Activated CD4-positive, alpha-beta T cell treated with anti-CD3 and anti-CD28 coated beads, Interleukin-2, amount 50 U/mL, for 24 hours (primary cell): ENCODE data around the gene AIFM3.

ENCODE experiments used
- DNase-seq, 2 donors: peaks; one replicate each; pipeline ENCODE4 v3.0.0-alpha.2; 2020; ENCODE audit warnings: low read depth in 1 of 2, low spot score in 1 of 2

AIFM3 gene

DNA sequence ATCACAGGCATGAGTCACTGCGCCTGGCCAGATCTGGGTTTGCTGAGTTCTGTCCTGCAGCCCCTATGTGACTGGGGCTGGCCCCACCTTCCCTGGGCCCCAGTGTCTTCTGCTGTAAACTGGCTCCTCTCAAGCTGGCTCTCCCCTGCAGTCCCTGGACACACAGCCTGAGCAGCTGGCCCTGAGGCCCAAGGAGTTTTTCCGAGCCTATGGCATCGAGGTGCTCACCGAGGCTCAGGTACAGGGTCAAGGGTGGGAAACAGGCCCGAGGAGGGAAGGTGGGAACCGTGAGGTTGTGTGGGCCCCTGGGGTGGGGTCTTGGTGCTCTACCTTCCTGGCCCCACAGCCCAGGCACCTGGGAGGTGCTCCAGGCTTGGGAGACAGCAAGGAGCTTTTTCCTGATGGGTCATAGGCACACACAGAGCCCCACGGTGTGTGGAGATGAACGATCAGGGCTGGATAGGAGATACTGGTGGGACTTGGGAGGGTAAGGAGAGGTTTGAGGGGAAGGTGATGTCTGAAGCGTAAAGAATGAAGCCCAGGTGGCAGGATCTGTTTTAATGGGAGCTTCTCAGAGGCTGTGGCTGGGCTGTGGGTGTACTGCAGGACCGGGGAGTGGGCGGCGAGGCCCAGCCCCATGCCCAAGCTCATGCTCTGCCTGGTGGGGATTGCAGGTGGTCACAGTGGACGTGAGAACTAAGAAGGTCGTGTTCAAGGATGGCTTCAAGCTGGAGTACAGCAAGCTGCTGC is 8.7 kb downstream of the AIFM3 start:
- DNase-seq = no peak

- DNase-seq = no peak
Measured at GRCh38 chr22:20976291-20976877, 9.3 kb downstream of the AIFM3 start.

DNA sequence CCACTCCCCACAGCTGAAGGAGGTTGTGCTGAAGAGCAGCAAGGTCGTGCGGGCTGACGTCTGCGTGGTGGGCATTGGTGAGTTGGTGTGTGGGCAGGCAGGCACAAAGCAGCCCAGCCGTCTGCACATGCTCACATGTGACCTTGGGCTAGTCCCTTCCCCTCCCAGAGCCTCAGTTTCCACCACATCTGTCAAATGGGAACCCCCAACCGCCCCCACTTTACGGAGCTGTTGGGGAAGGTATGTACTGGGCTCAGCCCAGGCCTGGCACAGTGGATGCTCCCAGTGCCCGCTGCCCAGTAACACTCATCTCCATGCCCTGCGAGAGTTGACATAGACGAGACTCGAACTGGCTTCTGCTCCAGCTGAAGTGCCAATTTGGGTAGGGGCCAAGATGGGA is 10.0 kb downstream of the AIFM3 start:
- DNase-seq = no peak

DNA sequence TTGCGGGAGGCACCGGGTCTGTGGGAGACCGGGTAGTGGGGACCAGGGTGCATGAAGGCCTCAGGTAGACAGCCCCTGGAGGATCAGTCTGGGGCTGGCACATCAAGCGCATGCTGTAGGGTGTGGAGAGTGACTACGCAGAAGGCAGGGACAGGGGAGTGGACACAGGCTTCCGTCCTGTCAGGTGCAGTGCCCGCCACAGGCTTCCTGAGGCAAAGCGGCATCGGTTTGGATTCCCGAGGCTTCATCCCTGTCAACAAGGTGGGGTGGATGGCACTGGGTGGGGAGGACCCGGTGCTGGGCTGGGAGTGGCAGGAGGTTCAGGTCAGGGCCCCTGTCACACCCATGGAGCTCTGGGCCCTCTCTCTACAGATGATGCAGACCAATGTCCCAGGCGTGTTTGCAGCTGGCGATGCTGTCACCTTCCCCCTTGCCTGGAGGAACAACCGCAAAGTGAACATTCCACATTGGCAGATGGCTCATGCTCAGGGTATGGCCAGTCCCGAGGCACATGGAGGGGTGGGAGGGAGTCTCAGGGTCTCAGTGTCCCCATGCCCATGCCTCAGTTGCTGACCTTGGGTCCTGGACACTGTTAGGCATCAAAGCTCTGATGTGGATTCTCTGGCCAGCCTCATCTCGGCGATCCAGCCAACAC is 10.6 kb downstream of the AIFM3 start:
- no peak for DNase-seq

- no peak for DNase-seq
Measured at GRCh38 chr22:20978419-20978818, 11.4 kb downstream of the AIFM3 start.

DNA sequence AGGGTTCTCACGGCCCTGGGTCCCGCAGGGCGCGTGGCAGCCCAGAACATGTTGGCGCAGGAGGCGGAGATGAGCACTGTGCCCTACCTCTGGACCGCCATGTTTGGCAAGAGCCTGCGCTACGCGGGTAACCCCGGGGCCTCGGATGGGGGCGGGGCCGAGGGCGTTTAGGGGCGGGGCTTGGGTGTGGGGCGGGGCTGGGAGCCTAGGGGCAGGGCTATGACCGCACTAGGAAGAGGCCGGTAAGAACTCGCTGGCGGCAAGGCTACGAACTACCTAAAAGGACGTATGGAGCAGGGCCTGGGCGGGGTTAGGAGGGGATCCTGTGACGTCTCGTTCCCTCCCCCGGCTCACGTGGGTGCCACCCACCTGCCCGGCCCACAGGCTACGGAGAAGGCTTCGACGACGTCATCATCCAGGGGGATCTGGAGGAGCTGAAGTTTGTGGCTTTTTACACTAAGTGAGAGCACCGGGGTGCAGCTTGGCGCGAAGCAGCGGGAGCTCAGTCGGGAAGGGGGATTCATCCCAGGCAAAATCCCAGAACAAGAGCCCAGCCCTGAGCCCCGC is 12.3 kb downstream of the AIFM3 start:
- DNase-seq = peak; percentile 39 to 60

GRCh38 chr22:20979940-20980453 is 12.9 kb downstream of the AIFM3 start:
- no peak for DNase-seq

- DNase-seq = no peak
Measured at GRCh38 chr22:20980523-20980922, 13.5 kb downstream of the AIFM3 start.

DNA sequence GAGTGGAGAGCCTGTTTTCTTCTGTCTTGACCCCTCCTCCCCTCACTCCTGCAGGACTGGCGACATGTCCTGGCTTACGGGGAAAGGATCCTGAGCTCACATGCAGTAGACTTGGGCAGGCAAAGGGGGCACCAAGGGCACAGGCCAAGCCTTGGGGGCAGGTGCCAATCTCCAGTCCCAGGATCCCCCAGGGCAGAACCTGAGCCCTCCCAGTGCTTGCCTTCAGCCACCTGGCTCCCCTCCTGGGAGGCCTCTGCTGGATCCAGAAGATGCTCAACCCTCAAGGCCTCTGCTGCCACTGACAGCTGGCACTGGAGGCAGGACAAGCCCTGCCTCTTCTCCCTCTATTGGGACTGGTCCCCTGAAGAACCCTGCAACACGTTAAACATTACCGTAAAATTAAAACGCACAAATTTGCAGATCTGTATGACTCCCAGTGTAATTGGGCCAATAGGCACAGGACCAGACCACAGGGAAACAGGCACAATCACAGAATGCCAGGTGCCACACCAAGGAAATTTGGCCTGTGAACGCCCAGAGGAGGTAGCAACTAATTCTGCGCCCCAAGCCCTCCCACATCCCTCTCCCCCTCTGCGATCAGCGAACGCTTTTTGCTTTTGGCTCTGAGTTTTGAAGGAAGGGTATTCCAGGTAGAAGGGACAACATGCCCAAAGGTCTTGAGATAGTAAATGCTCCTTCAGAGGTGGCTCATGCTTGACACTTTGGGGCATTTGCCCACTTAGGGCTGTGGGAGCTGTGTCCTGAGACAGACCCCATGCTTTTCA is 14.1 kb downstream of the AIFM3 start:
- no peak for DNase-seq

- peak; percentile 50 to 61 for DNase-seq
Measured at GRCh38 chr22:20981787-20982562, 14.9 kb downstream of the AIFM3 start, which contains the start of gene LZTR1. Gene LZTR1 (plus strand): TSS chr22:20982297. CDS start chr22:20982372, 75 bp downstream.

- DNase-seq = no peak
Measured at GRCh38 chr22:20982563-20982882, 15.5 kb downstream of the AIFM3 start.

DNA sequence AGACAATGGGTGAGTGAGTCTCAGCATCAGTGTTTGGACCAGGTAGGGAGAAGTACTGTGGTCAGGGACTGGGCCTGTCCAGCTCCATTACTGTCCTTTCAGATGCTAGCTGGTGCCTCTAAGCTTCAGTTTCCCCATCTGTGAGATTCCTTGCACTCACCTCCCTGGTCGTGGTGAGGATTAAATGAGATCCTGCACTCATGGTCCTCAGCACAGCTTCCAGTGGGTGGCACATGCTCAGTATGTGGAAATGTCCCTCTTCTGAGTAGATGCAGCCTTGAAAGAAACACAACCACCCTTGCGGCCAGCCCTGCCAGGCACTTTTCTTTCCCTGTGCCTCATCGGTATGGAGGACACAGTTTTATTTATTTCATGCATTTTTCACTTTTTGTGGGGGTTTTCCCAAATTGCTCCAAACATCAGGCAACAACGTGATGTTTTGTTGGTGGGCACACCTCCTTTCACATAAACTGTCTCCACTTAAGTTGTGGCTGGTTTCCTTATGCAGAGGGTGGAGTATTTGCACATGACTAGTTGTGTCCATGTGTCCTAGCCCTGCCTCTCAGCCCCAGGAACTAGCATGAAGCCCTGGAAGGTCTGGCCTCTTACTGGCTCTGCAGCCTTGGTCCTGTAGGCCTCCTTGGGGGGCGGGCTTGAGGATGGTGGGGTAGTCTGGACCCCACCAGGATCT is 16.2 kb downstream of the AIFM3 start:
- no peak for DNase-seq

- no peak for DNase-seq
Measured at GRCh38 chr22:20985720-20986119, 18.7 kb downstream of the AIFM3 start.

GRCh38 chr22:20986365-20986764 is 19.3 kb downstream of the AIFM3 start:
- DNase-seq = no peak

DNA sequence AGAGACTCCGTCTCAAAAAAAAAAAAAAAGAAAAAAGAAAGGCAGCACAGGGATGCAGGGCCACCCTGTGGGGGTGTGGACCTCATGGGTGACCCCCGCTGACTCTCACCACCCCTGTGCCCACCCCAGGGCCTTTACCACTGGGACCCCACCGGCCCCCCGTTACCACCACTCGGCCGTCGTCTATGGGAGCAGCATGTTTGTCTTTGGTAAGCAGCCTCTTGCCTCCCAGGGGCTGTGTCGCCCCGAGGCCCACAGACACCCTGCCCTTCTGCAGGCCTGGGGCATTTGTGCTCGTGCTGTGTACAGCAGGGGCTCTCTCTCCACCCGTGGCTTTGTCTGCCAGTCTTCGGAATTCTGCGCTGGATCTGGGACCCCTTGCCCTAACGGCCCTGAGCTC is 20.3 kb downstream of the AIFM3 start:
- no peak for DNase-seq

DNA sequence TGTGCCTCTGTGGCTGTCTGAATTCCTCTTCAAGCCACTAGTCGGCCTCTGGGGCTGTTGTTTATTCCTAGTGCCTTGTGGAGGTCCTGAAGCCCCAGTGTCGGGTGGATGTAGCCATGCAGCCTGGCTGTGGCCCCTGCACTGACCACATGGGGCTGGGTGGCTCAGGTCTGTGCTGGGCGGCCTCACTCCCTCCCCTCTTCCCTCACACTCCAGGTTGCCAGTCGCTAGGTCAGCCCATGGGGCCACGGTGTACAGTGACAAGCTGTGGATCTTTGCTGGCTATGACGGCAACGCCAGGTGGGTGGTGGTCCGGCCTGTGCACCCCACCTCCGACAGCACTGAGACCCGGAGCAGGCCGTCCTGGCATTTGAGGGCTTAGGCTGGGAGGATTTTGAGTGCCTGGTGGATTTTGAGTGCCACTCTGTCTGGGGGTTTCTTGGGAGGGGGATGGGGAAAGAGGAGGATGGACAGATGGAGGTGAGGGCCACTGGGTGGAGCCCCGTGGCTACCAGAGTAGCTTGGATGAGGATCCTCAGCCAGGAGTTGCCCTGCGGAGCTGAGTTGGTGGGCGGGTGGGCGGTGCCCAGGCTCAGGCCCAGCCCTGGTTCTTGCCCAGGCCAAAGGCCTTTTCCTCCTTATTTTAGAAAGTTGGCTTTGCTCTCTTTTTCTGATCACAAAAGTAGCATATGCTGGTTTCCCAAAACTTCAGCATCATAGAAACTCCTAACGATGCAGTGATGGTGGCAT is 21.7 kb downstream of the AIFM3 start:
- no peak for DNase-seq

DNA sequence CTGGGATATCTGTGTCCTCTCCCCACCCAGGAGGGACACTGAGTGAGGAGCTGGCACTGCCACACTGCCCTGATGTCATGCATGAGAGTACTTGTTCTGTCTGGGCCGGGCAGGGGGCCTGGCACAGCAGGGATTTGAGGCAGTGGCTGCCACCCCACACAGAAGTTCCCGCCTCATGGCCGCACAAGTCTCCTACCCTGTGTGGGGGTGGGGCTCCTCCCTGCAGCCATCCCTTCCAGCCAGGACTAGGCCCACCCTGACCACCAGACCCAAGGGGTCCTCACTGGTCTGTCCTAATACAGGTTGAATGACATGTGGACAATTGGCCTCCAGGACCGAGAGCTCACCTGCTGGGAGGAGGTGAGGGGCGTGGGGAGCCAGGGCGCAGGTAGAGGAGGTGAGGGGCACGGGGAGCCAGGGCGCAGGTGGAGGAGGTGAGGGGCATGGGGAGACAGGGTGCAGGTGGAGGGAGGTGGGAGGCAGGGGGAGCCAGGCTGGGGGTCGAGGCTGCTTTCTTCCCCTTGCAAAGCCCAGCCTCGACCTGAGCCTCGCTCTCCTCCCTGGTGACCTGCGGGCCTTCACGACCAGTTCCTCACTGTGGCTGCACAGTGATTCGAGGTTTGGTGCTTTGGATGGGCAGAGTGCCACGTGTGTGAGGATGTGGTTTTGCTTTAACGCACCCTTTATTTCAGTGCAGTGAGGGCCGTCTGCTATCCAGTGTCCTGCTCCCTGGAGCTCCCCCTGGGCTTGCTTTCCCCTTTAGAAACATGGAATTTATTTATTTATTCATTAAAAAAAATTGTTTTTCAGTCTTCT is 22.5 kb downstream of the AIFM3 start:
- DNase-seq = no peak
